K562 (cell line): Measurements from ENCODE around the gene CAPZA1. TPM values are rescaled to one million over a fixed set of nuclear protein-coding genes. Genes with fewer than 3 reads are reported as not detected.
A peak's percentile ranks its signal among the peaks of the same experiment; 100 is the strongest.

Experiments
- AFF1 ChIP-seq, 2 experiments: fragments of 450-650 bp; IDR thresholded peaks; 2 replicates each; pipeline ENCODE4 v1.6.1; 2018; ENCODE audit warnings: mild to moderate bottlenecking in 2 of 2, low read depth in 1 of 2; ENCODE audit not compliant: partially characterized antibody in 2 of 2
- BCOR ChIP-seq: fragments of 450-650 bp; IDR thresholded peaks from 2 replicates; pipeline ENCODE4 v1.6.1; 2016
- BRD4 ChIP-seq: fragments of 200-600 bp; sonication (generic); IDR thresholded peaks from 2 replicates; pipeline ENCODE4 v1.6.1; 2017; ENCODE audit warnings: inconsistent platforms
- FOXK1 ChIP-seq: sonication (generic); formaldehyde crosslinking; IDR thresholded peaks from 2 replicates; pipeline ENCODE4 v1.8.0; 2022; ENCODE audit warnings: missing genetic modification reagents, mild to moderate bottlenecking, borderline replicate concordance
- GATAD2B ChIP-seq: fragments of 450-650 bp; IDR thresholded peaks from 2 replicates; pipeline ENCODE4 v1.6.1; 2017; ENCODE audit warnings: mild to moderate bottlenecking, borderline replicate concordance
- HNRNPL ChIP-seq: fragments of 200-400 bp; formaldehyde crosslinking; IDR thresholded peaks from 2 replicates; pipeline ENCODE4 v1.6.1; 2017; ENCODE audit warnings: low read depth, mild to moderate bottlenecking, low read length
- LEF1 ChIP-seq: fragments of 450-650 bp; IDR thresholded peaks from 2 replicates; pipeline ENCODE4 v1.6.1; 2016; ENCODE audit warnings: mild to moderate bottlenecking
- NFATC3 ChIP-seq: fragments of 450-650 bp; IDR thresholded peaks from 2 replicates; pipeline ENCODE4 v1.6.1; 2017; ENCODE audit warnings: mild to moderate bottlenecking
- NFYB ChIP-seq: IDR thresholded peaks from 2 replicates; pipeline ENCODE4 v1.6.1; 2011; ENCODE audit warnings: mild to moderate bottlenecking, moderate library complexity; ENCODE audit not compliant: insufficient read length; ENCODE audit errors: extremely low read depth
- PATZ1 ChIP-seq: fragments of 250-450 bp; sonication (Bioruptor Pico); IDR thresholded peaks from 2 replicates; pipeline ENCODE4 v1.5.0; 2020; ENCODE audit warnings: mild to moderate bottlenecking, borderline replicate concordance
- PTTG1 ChIP-seq: fragments of 450-650 bp; IDR thresholded peaks from 2 replicates; pipeline ENCODE4 v1.6.1; 2016; ENCODE audit warnings: low read depth, mild to moderate bottlenecking, missing genetic modification characterization, missing compliant biosample characterization
- RAD21 ChIP-seq, 2 experiments: fragments of 250-450 bp in 1 of 2; fragments of 450-650 bp in 1 of 2; sonication (Bioruptor Pico) in 1 of 2; formaldehyde crosslinking in 1 of 2; IDR thresholded peaks in 1 of 2; conservative IDR thresholded peaks in 1 of 2; 2 replicates each; pipeline versions ENCODE4 v1.4.0 to v1.8.0; 2020 to 2022; ENCODE audit warnings: mild to moderate bottlenecking in 2 of 2, moderate library complexity in 1 of 2
- SIN3B ChIP-seq: fragments of 450-650 bp; IDR thresholded peaks from 2 replicates; pipeline ENCODE4 v1.6.1; 2017; ENCODE audit warnings: low read depth, mild to moderate bottlenecking, moderate library complexity
- SIRT6 ChIP-seq: IDR thresholded peaks from one replicate; pipeline ENCODE4 v1.6.1; 2012; ENCODE audit warnings: low read depth, mild to moderate bottlenecking, control low read depth, inconsistent platforms, low read length, moderate library complexity
- STAG1 ChIP-seq: sonication (generic); formaldehyde crosslinking; IDR thresholded peaks from 2 replicates; pipeline ENCODE4 v1.5.0; 2020; ENCODE audit warnings: missing genetic modification reagents, borderline replicate concordance
- TBP ChIP-seq: optimal IDR thresholded peaks from 2 replicates; pipeline ENCODE3; 2011; ENCODE audit warnings: low read depth, low read length, improper control_type of control experiment
- ZBTB1 ChIP-seq: sonication (generic); formaldehyde crosslinking; IDR thresholded peaks from 2 replicates; pipeline ENCODE4 v1.8.1; 2023; ENCODE audit warnings: missing genetic modification reagents, low read depth, mild to moderate bottlenecking, borderline replicate concordance
- ZBTB7A ChIP-seq: IDR thresholded peaks from 2 replicates; pipeline ENCODE4 v1.6.1; 2011; ENCODE audit warnings: low read depth, mild to moderate bottlenecking, low read length, moderate library complexity, borderline replicate concordance; ENCODE audit not compliant: control insufficient read depth
- ZFP36 ChIP-seq: fragments of 150-350 bp; IDR thresholded peaks from 2 replicates; pipeline ENCODE4 v1.6.1; 2018; ENCODE audit warnings: low read length, low read depth; ENCODE audit not compliant: partially characterized antibody
- ZNF76 ChIP-seq: fragments of 250-450 bp; sonication (Bioruptor Pico); IDR thresholded peaks from 2 replicates; pipeline ENCODE4 v1.4.0; 2020; ENCODE audit warnings: mild to moderate bottlenecking, moderate library complexity, borderline replicate concordance
- polyA plus RNA-seq, 8 experiments: library from polyadenylated mRNA; depleted of rRNA in 4 of 8; stranded (reverse) in 5 of 8; unstranded in 3 of 8; fragments of >200 nt; fragmentation: Nextera tagmentation in 2 of 8; fragmentation: Illumina TruSeq in 1 of 8; extraction: Ambion mirVana in 2 of 8; extraction: Trizol in 1 of 8; gene quantifications; 2 replicates each; pipeline versions ENCODE4 v1.2.1 to v1.2.3, GENCODE V29; 2011 to 2014; ENCODE audit warnings: inconsistent platforms in 1 of 8, missing spikeins in 1 of 8
- total RNA-seq, 7 experiments: library from RNA; depleted of rRNA in 6 of 7; stranded (reverse); fragments of >200 nt in 6 of 7; fragmentation: Illumina TruSeq in 2 of 7; extraction: Trizol in 2 of 7; gene quantifications; 2 replicates each; pipeline versions ENCODE4 v1.2.1 to v1.2.3, GENCODE V29; 2011 to 2021; ENCODE audit warnings: low replicate concordance in 1 of 7

CAPZA1 gene
- total and polyA plus RNA-seq, 9 of the 15 experiments (the other 6 are each of a cell fraction or from before 2014, with no cell fraction given): 237 to 1,020 (median 306) TPM

GRCh38 chr1:112674986-112675727, 55.5 kb downstream of the CAPZA1 start (continued):
- TF ChIP-seq AFF1 (IDR thresholded peaks at IDR 0.05; ENCODE audit: low read depth in 1 of 2, partially characterized antibody in 2 of 2) (no peak), LEF1 (no peak), ZBTB7A (peak; percentile 97), FOXK1 (CRISPR knock-in tag) (no peak), NFATC3 (no peak), SIN3B (peak; percentile 70), HNRNPL (peak; percentile 90; the same call in 1 of the 2 replicates), ZBTB1 (peak; percentile 18), BRD4 (peak; percentile 62; the same call in 1 of the 2 replicates), STAG1 (CRISPR knock-in tag) (no peak), GATAD2B (peak; percentile 92), ZNF76 (CRISPR knock-in tag) (no peak), SIRT6 (no peak), PATZ1 (CRISPR knock-in tag) (no peak), BCOR (no peak), PTTG1 (tag) (no peak), TBP (peak; percentile 23), NFYB (no peak), RAD21 (CRISPR knock-in tag; conservative IDR thresholded peaks at IDR 0.05 in 1 of 2, IDR thresholded peaks at IDR 0.05 in 1 of 2) (peak in 1 of 2 experiments; percentile 39; a peak in 2 of 4 replicates), ZFP36 (no peak)
